SK-N-SH treated with all-trans-retinoic acid at 6 μM for 48 hours (cell line): ENCODE measurements around the gene VTI1A.

Experiments
- ARNTL ChIP-seq: fragments of 450-650 bp; formaldehyde crosslinking; IDR thresholded peaks from 2 replicates; pipeline ENCODE4 v1.5.0; 2020; ENCODE audit warnings: low read depth, mild to moderate bottlenecking, moderate library complexity, borderline replicate concordance
- ISL1 ChIP-seq: fragments of 250-450 bp; sonication (Bioruptor Pico); IDR thresholded peaks from 2 replicates; pipeline ENCODE4 v2.1.2; 2022; ENCODE audit warnings: mild to moderate bottlenecking, moderate library complexity
- SNAI2 ChIP-seq: fragments of 250-450 bp; sonication (Bioruptor Pico); IDR thresholded peaks from 2 replicates; pipeline ENCODE4 v1.5.0; 2020; ENCODE audit warnings: mild to moderate bottlenecking, moderate library complexity
- ZFP3 ChIP-seq: fragments of 250-450 bp; sonication (Bioruptor Pico); IDR thresholded peaks from 2 replicates; pipeline ENCODE4 v1.5.0; 2020; ENCODE audit warnings: mild to moderate bottlenecking, moderate library complexity

GRCh38 chr10:112535531-112535951, 88.5 kb downstream of the VTI1A start:
- no peak for TF ChIP-seq ZFP3 (CRISPR knock-in tag)
- TF ChIP-seq ISL1 (CRISPR knock-in tag): no peak
- TF ChIP-seq SNAI2: no peak
- TF ChIP-seq ARNTL: no peak
